Thyroid gland (tissue), 4 donors: Measurements from ENCODE around the gene NFKBIA.

Experiments used
- CTCF ChIP-seq, 6 experiments: fragments of 200-600 bp in 3 of 6; fragments of 450-650 bp in 3 of 6; sonication (generic) in 3 of 6; IDR thresholded peaks; one replicate each; pipeline ENCODE4 v1.5.1; 2016 to 2019; ENCODE audit warnings: antibody characterized with exemption in 6 of 6, mild to moderate bottlenecking in 2 of 6, inconsistent platforms in 1 of 6, moderate library complexity in 1 of 6
- POLR2A ChIP-seq, 2 donors: fragments of 450-650 bp; IDR thresholded peaks; one replicate each; pipeline ENCODE4 v1.6.1; 2017; ENCODE audit warnings: antibody characterized with exemption in 2 of 2, mild to moderate bottlenecking in 2 of 2, moderate library complexity in 1 of 2

DNA sequence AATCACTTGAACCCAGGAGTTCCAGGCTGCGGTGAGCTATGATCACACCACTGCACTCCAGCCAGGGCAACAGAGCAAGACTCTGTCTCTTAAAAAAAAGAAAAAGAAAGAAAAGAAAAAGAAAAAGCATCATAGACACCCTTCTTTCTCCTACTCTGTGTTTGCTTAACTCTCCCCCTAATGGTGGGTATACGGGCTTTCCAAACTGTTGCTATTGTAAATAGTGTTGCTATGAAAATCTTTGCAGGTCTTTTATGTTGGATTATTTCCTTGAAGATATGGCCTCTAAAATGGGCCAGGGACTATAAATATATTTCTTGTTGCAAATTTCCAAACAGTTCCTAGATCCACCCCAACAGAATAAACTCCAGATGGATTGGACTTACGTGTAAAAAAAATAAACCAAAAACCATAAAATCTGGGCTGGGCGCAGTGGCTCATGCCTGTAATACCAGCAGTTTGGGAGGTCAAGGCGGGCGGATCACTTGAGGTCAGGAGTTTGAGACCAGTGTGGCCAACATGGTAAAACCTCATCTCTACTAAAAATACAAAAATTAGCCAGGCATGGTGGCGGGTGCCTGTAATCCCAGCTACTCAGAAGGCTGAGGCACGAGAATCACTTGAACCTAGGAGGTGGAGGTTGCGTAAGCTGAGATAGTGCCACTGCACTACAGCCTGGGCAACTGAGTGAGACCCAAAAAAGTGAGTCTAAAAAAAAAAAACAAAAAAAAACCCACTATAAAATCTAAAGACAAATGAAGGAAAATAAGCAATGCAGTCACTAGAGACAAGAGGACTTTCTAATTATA lies 25.9 kb downstream of the NFKBIA start:
- no peak for TF ChIP-seq CTCF (IDR thresholded peaks at IDR 0.05)
- TF ChIP-seq POLR2A (IDR thresholded peaks at IDR 0.05) = no peak
